ENCODE data around the gene KRTAP12-1.
"Not testable (repeated sequence)": the region's sequence is repeated elsewhere in the genome, so short reads cannot be mapped to it uniquely, and the experiment has no call there.

KRTAP12-1 gene

DNA sequence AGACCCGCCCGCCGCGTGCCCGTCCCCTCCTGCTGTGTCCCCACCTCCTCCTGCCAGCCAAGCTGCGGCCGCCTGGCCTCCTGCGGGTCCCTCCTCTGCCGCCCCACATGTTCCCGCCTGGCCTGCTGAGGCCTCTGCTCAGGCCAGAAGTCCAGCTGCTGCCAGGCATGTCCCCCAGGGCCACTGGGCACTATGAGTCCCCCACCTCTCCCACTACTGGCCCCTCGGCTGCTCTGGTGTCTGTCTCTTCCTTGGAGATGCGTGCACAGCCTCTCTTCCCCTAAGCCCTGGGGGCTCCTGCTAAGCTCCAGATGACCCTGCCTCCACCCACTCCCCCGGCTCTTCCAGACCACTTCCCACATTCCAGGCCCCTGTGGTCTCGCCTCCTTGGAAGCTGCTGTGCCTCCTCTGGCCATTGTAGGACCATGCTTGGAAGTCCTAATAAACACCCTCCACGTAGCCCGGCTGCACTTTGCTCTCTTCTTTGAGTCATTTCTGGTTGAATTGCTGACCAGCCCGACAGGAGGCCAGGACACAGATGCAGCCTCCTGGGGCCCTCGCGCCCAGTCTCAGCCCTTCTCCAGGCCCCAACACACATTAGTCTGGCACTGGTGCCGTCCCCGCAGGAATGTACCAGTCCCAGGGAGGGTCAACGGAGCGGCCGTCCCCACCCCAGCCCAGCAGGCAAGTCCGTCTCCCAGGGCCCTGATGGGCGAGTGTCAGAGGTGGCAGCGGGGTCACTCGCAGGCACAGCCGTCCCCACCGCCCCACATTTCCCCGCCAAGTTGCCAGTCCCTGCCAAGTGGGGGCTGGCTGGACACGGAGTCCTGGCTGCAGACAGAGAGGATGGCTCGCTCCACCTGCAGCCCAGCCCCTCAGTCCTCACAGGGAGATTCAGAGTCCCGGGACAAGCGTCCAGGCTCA is 16.1 kb upstream of the KRTAP12-1 start:
- DNase-seq (ENCODE audit: low read depth) = no peak

DNA sequence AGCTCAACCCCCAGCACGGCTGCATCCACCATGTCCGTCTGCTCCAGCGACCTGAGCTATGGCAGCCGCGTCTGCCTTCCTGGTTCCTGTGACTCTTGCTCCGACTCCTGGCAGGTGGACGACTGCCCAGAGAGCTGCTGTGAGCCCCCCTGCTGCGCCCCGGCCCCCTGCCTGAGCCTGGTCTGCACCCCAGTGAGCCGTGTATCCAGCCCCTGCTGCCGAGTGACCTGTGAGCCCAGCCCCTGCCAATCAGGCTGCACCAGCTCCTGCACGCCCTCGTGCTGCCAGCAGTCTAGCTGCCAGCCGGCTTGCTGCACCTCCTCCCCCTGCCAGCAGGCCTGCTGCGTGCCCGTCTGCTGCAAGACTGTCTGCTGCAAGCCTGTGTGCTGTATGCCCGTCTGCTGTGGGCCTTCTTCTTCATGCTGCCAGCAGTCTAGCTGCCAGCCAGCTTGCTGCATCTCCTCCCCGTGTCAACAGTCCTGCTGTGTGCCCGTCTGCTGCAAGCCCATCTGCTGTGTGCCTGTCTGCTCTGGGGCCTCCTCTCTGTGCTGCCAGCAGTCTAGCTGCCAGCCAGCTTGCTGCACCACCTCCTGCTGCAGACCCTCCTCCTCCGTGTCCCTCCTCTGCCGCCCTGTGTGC is 15.3 kb upstream of the KRTAP12-1 start, which contains the start of gene KRTAP10-12:
KRTAP10-12 (plus strand) TSS at position 1 of the 639 bp plus-strand sequence; CDS start at position 31, 30 bp downstream.
- DNase-seq (ENCODE audit: low read depth) = not testable (repeated sequence)

DNA sequence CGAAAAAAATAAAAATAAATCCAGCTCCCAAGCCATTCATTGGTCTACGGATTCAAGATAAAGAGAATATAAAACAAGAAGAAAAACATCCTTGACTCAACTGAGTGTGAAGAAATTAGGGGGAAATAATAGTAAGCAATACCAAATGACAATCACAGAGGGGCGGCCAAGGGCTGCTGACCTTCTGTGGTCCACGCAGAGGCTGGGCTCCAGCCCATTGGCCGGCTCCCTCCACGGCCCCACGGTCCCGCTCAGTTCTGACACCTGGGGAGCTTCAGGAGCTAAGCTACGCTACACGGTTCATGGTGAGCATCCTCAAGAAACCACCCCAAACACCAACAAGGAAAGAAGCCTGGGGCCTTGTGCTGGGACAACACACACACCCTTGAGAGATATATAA is 14.6 kb upstream of the KRTAP12-1 start:
- no peak for DNase-seq (ENCODE audit: low read depth)

DNA sequence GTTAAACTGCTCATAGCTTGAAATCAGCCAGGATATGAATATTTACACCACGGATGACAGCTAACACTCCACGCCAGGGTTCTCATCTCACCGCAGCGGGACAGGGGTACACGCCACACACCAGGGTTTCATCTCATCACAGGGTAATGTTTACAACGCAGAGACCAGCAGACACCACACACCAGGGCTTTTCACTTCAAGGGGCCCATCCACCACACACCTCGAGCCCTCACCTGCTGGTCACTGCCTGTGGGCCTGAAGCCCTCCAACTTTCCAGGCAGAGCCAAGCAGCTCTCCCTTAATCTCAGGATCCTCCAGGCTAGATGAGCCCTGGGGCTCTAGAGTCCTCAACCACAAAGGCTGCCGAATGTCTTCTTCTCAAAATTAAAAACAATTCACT is 13.7 kb upstream of the KRTAP12-1 start:
- DNase-seq (ENCODE audit: low read depth) = no peak

DNA sequence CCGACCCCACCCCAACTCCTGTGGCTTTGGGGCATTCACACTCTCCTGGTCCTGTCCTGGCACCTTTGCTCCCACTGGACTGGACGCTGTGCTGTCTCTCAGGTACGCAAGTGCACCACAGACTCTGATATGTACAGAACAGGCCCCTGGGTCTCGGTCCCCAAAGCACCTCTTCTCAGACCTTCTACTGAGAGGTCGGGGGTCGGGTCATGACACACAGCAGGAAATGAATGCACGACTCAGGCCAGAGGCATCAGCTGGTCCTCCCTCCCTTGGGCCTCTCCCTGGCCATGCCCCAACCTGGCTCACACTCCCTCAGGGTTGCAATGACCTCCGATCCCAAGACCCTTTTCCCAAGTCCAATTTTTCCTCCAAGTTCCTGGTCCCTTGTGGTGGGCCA is 13.2 kb upstream of the KRTAP12-1 start:
- no peak for DNase-seq (ENCODE audit: low read depth)

DNA sequence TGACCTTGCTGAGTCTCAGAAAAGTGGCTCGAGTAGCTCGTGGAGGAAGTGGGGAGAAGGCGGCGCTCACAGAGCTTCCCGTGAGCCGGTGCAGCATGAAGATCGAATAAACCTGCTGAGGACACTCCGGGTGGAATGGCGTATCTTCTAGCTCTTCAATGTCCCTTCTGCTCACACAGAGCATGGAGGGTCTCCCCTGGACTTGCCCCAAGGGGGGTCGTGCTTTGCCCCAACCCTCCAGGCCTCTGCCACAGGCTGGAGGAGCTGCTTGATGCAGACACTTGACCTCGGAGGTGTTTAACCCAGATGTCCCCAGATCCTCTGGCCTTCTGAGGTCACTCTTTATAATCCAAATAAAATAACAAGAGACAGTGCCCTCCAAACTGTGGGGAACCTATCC is 12.8 kb upstream of the KRTAP12-1 start:
- no peak for DNase-seq (ENCODE audit: low read depth)

DNA sequence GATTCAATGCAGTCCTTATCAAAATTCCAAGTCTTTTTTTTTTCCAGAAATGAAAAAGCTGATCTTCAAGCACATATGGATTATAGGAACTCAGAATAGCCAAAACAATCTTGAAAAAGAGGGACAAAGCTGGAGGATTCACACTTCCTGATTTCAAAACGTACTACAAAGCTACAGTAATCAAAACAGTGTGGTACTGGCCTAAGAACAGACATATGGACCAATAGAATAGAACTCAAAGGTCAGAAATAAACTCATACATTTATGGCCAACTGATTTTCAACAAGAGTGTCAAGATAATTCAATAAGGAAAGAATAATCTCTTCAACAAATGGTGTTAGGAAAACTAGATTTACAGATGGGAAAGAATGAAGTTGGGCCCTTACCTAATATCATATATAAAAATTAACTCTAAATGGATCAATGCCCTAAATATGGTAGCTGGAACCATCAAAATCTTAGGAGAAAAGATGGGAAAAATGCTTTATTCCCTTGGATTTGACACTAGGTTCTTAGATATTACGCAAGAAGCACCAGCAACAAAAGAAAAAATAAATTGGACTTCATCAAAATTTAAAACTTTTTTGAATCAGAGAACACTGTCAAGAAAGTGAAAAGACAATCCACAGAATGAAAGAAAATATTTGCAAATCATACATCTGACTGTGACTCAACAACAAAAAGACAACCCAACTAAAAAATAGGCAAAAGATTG is 11.0 kb upstream of the KRTAP12-1 start:
- DNase-seq (ENCODE audit: low read depth) = no peak

DNA sequence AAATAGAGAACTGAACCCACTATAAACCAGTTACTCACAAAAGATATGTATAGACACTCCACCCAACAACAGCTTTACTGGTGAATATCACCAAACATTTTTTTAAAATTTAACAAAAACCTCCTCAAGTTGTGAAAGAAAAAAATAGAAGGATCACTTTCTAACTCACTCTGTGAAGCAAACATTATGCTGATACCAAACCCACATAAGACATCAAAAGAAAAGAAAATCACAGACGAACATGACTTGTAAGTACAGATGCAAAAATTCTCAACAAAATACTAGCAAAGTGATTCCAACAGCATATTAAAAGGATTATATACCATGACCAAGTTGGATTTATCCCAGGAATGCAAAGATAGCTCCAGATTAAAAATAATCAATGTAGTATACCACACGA is 9.7 kb upstream of the KRTAP12-1 start:
- no peak for DNase-seq (ENCODE audit: low read depth)

DNA sequence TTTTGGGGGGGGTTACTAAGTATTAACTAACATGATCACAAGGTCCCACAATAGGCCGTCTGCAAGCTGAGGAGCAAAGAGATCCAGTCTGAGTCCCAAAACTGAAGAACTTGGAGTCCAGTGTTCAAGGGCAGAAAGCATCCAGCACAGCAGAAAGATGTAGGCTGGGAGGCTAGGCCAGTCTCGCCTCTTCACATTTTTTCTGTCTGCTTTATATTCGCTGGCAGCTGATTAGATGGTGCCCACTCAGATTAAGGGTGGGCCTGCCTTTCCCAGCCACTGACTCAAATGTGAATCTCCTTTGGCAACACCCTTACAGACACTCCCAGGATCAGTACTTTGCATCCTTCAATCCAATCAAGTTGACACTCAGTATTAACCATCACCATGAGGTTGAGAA is 7.8 kb upstream of the KRTAP12-1 start:
- DNase-seq (ENCODE audit: low read depth) = not testable (repeated sequence)

DNA sequence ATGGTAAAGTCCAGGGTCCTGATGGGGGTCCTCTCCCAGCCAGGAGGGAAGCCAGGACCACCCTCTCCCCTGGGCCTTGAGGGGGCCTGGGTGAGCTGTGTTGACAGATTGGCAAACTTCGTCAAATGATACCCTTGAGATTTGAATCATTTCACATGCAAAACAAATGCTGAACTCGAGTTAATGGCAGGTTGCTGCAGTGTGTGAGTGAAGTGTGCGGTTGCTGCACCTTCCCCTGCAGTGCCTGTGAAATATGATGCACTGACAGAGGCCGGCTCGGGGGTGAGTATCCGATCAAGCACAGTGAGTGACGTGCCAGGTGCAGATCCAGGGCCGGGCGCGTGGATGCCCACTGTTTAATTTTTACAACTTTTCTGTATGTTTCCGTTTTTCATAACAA is 5.7 kb upstream of the KRTAP12-1 start:
- DNase-seq (ENCODE audit: low read depth) = no peak

DNA sequence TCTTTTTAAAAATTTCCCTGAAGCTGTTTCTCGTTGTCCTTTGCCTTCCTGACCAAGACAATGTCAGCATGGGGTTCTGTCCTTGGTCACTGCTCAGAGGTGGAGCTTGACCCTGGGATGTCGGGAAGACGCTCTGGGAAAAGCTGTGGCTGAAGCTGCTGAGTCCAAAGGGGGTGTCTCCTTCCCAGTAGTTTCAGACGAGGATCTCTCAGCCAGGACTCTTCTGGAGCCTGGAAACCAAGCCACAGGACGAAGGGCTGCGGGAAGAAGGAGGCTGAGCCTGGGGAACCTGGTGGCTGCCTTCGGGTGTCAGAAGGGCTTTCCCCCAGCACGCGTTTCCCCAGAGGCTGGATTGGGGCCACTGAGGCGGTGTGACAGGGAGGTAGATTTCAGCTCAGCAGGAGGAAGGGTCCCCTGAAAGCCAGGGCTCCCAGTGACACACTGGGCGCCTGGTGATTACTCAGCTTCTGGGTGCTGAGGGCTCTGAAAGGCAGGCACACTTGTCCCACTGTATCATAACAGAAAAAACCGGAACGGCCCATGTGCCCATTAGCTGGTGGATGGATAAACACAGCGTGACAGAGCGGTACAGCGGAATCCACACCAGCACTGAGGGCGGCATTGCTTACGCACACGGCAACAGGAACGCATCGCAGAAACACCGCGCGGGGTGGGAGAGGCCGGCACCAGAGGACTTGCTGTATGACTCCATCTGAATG is 5.0 kb upstream of the KRTAP12-1 start:
- DNase-seq (ENCODE audit: low read depth) = no peak

DNA sequence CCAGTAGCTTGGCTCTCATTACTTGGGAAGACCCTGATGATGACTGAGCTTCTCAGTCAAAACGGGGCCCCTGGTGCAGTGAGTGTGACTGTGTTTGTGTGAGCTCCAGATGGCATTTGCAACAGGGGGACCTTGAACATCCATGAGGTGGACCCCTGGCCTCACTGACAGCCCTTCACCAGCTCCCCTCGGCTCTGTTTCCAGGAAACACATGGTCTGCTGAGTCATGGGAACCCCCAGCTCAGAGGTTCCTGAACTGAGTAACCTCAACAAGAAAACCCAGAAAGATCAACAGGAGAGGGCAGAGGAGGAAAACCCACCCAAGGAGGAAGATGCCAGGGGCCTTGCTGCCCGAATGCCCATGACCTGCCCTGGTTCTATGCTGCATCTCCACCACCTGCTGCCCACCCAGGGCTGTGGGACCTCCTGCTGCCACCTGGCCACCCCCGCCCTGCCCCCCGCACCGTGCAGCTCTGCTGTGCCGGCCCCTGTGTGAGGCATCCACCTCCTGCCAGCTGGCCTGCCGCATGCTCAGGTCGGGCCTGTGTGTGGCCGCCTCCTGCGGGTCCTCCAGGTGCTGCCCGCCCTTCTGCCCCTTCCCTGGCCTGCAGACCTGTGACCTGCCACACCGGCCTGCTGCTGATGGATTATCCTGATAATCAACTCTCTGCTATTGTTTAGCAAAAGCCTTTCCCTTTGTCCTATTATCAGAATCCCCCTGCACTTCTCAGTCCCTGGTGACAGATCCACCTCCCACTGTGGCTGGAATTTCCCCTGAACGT is 4.2 kb upstream of the KRTAP12-1 start:
- DNase-seq (ENCODE audit: low read depth) = no peak

DNA sequence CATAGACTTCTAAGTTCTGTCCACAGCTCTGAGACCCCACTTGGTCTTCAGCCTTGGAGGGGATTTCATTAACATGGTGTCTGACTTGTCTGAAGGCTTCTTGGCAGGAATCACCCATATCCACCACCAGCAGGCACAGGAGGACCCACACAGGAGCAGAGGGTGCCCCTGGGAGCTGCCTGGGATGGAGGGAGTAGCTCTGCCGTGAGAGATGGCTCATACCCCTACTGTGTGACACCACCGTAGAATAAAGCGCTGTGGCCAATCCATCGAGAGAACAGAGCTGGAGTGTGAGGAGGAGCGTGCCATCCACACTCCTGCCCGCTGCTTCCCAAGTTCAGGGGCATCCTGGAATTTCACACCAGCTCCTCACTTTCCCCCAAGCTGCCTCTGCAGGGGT is 3.1 kb upstream of the KRTAP12-1 start:
- DNase-seq (ENCODE audit: low read depth) = not testable (repeated sequence)

DNA sequence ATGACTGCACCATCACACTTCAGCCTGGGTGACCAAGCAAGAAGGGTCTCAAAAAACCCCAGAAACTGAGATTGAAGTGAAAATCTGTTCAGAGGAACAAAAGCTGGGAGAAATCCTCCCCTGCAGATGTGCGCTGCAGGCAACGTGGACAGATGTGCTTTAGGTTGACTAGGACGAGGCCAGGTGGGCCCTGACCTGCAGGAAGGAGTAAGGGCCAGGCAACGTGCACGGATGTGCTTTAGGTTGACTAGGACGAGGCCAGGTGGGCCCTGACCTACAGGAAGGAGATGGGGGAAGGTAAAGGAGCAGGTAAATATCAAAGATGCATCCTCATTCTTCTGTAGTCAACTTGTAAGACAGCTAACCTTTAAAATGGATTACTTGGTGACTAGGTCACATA is 2.5 kb upstream of the KRTAP12-1 start:
- DNase-seq (ENCODE audit: low read depth) = no peak

DNA sequence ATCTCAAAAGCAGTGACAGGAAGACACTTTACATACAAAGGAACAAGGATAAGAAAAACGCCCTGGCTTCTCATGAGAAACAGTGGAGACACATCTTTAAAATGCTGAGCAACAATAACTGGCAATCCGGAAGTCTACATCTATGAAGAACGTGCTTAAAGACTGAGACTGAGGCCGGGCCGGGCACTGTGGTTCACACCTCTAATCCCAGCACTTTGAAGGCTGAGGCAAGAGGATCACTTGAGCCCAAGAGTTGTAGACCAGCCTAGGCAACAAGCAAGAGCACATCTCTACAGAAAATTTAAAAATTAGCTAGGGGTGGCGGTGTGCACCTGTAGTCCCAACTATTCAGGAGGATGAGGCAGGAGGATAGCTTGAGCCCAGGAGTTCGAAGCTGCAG is 2.1 kb upstream of the KRTAP12-1 start:
- no peak for DNase-seq (ENCODE audit: low read depth)

DNA sequence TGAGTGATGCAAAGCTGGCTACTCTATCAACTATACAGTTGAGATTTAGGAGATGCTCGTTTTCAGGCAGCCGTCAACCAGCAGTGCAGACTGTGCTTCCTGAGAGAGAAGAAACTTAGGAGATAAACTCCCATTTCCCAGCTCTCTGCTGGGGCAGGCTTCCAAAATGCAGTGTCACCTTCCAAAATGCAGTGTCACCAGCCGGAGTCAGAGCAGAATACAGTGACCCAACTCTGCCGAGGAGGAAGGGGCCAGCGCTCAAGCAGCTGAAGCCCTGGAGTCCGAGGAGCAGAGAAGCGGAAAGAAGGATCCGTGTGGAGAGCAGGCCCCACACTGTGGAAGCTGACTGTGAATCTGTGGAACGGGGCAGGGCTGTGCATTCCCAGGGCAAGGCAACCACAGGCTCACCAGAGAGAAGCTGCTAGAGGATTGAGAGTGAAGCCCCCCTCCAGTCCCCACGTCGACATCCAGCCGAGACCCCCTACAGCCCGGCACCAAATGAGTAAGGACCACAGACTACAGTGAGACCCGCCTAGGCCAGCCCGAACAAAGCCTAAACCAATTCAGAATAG is 703 bp upstream of the KRTAP12-1 start:
- no peak for DNase-seq (ENCODE audit: low read depth)

DNA sequence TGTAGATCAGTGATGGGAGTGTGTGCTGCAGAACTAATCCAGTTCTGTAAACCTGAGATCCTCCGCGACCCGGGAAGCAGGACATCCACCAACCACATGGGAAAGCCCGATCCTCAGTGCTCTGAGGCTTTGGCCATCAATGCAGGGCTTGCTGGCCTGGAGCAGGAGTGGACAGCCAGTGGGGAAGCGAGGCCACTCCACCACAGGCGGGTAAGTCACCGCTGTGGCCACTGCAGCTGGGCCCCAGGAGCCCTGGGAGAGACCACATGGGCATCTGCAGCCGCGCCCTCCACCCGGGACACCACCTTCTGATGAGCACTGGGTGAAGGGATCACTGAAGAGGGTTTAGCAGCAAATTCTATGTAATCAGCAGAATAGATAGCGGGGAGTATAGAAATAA is 811 bp downstream of the KRTAP12-1 start:
- DNase-seq (ENCODE audit: low read depth) = no peak

DNA sequence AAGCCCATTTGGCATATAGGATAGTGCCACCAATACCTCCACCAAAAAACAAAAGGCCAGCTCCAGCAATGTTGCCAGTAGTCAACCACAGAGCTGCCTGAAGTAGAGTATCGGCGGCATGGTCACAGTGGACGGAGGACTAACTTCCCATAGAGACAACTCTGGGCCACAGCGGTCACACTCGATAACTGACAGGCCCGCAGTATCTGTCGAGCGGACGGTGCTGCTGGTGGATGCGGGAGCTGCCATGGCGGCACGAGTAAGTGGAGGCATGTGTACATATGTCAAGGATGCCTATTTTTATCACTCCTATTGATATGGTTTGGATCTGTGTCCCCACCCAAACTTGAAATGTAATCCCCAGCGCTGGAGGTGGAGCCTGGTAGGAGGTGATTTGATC is 4.1 kb downstream of the KRTAP12-1 start:
- no peak for DNase-seq (ENCODE audit: low read depth)

DNA sequence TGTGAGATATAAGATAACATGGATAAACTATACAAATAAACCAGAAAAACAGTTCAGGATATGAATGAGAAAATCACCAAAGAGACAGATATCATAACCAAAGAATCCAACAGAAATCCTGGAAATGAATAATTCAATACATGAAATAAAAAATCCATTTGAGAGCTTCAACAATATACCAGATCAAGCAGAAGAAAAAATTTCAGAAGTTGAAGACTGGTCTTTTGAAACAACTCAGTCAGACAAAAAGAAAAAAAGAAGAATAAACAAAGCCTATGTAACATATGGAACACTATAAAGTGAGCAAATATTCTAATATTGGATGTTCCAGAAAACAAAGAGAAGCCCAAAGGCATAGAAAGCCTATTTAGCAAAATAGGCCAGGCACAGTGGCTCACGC is 10.1 kb downstream of the KRTAP12-1 start:
- no peak for DNase-seq (ENCODE audit: low read depth)

DNA sequence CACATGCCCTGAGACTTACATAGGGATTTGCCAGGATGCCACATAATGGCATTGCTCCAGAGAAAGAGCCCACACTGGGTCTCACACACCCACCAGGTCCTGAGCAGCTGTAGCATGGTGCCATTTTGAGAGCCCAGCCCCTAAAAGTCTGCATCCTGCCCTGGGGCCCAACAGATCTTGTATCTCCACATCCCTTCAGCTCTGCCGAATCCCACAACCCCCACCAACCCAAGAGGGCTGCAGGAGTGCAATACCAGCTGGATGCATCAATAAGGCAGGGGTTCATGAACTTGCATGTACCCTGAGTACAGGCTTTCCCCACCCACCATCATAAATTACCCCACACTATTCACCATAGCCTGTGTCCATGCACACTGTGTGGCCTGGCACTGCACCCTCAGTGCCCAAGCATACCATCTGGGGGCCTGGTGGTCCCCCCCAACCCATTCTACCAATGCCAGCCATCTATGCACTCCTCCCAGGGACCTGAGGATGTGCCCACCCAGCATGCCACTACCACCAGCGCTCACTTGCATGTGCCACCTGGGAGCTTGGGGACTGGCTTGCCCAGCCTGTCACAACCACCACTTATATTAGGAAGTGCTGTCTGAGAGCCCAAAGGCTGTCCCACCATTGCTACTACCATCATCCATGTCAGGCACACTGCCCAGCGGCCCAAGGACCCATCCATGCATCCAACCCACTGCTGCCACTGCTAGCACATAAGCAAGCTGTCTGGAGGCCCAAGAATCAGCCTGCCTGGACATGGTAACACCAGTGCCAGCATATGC is 11.1 kb downstream of the KRTAP12-1 start:
- no peak for DNase-seq (ENCODE audit: low read depth)
